Endothelial cell of umbilical vein (primary cell): Measurements from ENCODE around the gene AP1G2. TPM values are rescaled to one million over a fixed set of nuclear protein-coding genes. Genes with fewer than 3 reads are reported as not detected.

Experiments used
- BruUV-seq: library from RNA; stranded (reverse); fragments of 400-500 nt; replicated peaks from 2 replicates; lab custom pipeline; 2021; lab: Mats Ljungman, UMichigan
- CTCF ChIA-PET: fragments of 300-600, 350-600 bp; sonication (Branson Sonifier 250); formaldehyde crosslinking; loops from one replicate; lab custom pipeline; 2021; ENCODE audit warnings: antibody characterized with exemption, inconsistent platforms; lab: Charles Lee
- POLR2A ChIA-PET: fragments of 300-600, 350-600 bp; sonication (Branson Sonifier 250); formaldehyde crosslinking; loops from one replicate; lab custom pipeline; 2021; ENCODE audit warnings: antibody characterized with exemption, inconsistent platforms; lab: Charles Lee
- DNase-seq: peaks from one replicate; pipeline ENCODE4 v3.0.0-alpha.2; 2011; ENCODE audit warnings: low read depth, low spot score
- FAIRE-seq: peaks from 2 replicates; lab custom pipeline; 2011; peaks lifted over from hg19 to GRCh38; lab: Jason Lieb, UNC
- H2AFZ ChIP-seq: 2 replicates; pipeline ENCODE4 v1.6.0; 2012; ENCODE audit warnings: low read depth, low read length, control low read depth, inconsistent platforms
- H3K27ac ChIP-seq: 2 replicates; pipeline ENCODE4 v1.5.1; 2011; ENCODE audit warnings: low read depth, mild to moderate bottlenecking, control low read depth, low read length, moderate library complexity; ENCODE audit not compliant: insufficient read depth
- H3K27me3 ChIP-seq, 2 experiments: 2 replicates each; pipeline versions ENCODE4 v1.6.0 to v1.6.1; 2011; ENCODE audit warnings: low read length in 2 of 2, mixed read lengths in 1 of 2; ENCODE audit not compliant: control insufficient read depth in 2 of 2, insufficient read depth in 2 of 2
- H3K36me3 ChIP-seq, 2 experiments: 2 replicates in 1 of 2; 3 replicates in 1 of 2; pipeline ENCODE4 v1.5.1; 2011; ENCODE audit warnings: low read length in 2 of 2, mild to moderate bottlenecking in 1 of 2, moderate library complexity in 1 of 2; ENCODE audit not compliant: control insufficient read depth in 2 of 2, insufficient read depth in 2 of 2; ENCODE audit errors: extremely low read depth in 1 of 2
- H3K4me1 ChIP-seq: 3 replicates; pipeline ENCODE4 v1.5.1; 2011; ENCODE audit warnings: mild to moderate bottlenecking, low read length; ENCODE audit not compliant: control insufficient read depth, insufficient read depth; ENCODE audit errors: extremely low read depth
- H3K4me2 ChIP-seq: 2 replicates; pipeline ENCODE4 v1.6.1; 2011; ENCODE audit warnings: low read length, control low read depth, mixed read lengths; ENCODE audit not compliant: insufficient read depth
- H3K4me3 ChIP-seq, 3 experiments: fragments of 200-600 bp in 1 of 3; sonication (generic), shearing (Covaris generic) in 1 of 3; replicated peaks in 1 of 3; 2 replicates each; pipeline ENCODE4 v1.5.1; 2011 to 2016; ENCODE audit warnings: control low read depth in 3 of 3, low read length in 3 of 3, mild to moderate bottlenecking in 2 of 3, inconsistent platforms in 1 of 3, low read depth in 1 of 3, moderate library complexity in 1 of 3; ENCODE audit not compliant: insufficient read depth in 1 of 3
- H3K79me2 ChIP-seq: 2 replicates; pipeline ENCODE4 v1.6.0; 2012; ENCODE audit warnings: low read length, inconsistent platforms; ENCODE audit not compliant: control insufficient read depth, insufficient read depth
- H3K9ac ChIP-seq: replicated peaks from 2 replicates; pipeline ENCODE3; 2011; ENCODE audit warnings: low read length, control low read depth; ENCODE audit not compliant: insufficient read depth; ENCODE audit errors: extremely low read depth
- H3K9me1 ChIP-seq: replicated peaks from 3 replicates; pipeline ENCODE4 v1.6.0; 2011; ENCODE audit warnings: mild to moderate bottlenecking, low read length; ENCODE audit not compliant: control insufficient read depth, insufficient read depth; ENCODE audit errors: extremely low read depth
- H3K9me3 ChIP-seq: replicated peaks from 2 replicates; pipeline ENCODE4 v1.5.1; 2012; ENCODE audit warnings: low read length, inconsistent platforms; ENCODE audit not compliant: control insufficient read depth, insufficient read depth
- H4K20me1 ChIP-seq: replicated peaks from 2 replicates; pipeline ENCODE3; 2011; ENCODE audit warnings: mild to moderate bottlenecking, low read length; ENCODE audit not compliant: control insufficient read depth, insufficient read depth; ENCODE audit errors: extremely low read depth
- CTCF ChIP-seq, 2 donors: IDR thresholded peaks; 1 replicate in 1 of 2; 2 replicates in 1 of 2; pipeline ENCODE4 v1.5.1; 2011; ENCODE audit warnings: low read length in 2 of 2, mild to moderate bottlenecking in 2 of 2, moderate library complexity in 2 of 2, control low read depth in 1 of 2, inconsistent platforms in 1 of 2, low read depth in 1 of 2; ENCODE audit not compliant: insufficient read depth in 1 of 2; ENCODE audit errors: extremely low read depth in 1 of 2
- EZH2 ChIP-seq: IDR thresholded peaks from 2 replicates; pipeline ENCODE4 v1.6.1; 2012; ENCODE audit warnings: borderline replicate concordance, low read depth, mild to moderate bottlenecking, moderate library complexity, low read length, inconsistent platforms; ENCODE audit not compliant: severe bottlenecking
- FOS ChIP-seq: IDR thresholded peaks from 2 replicates; pipeline ENCODE4 v1.6.1; 2011; ENCODE audit warnings: mild to moderate bottlenecking, low read length, moderate library complexity, borderline replicate concordance; ENCODE audit not compliant: insufficient read depth
- GATA2 ChIP-seq: IDR thresholded peaks from 2 replicates; pipeline ENCODE4 v1.7.0; 2011; ENCODE audit warnings: low read depth, mild to moderate bottlenecking, moderate library complexity, mixed read lengths, low read length; ENCODE audit not compliant: insufficient read length, insufficient read depth
- JUN ChIP-seq: IDR thresholded peaks from 2 replicates; pipeline ENCODE4 v1.6.1; 2011; ENCODE audit warnings: borderline replicate concordance, low read depth; ENCODE audit not compliant: insufficient read length, insufficient read depth
- MAX ChIP-seq: IDR thresholded peaks from 2 replicates; pipeline ENCODE4 v1.6.1; 2011; ENCODE audit not compliant: insufficient read depth, insufficient read length
- MYC ChIP-seq: IDR thresholded peaks from one replicate; pipeline ENCODE4 v1.6.1; 2011; ENCODE audit warnings: mild to moderate bottlenecking, low read depth, low read length
- POLR2A ChIP-seq: IDR thresholded peaks from 2 replicates; pipeline ENCODE4 v1.6.1; 2012; ENCODE audit warnings: low read depth, mild to moderate bottlenecking, control low read depth, low read length
- POLR2AphosphoS5 ChIP-seq: IDR thresholded peaks from 2 replicates; pipeline ENCODE4 v1.6.1; 2012; ENCODE audit warnings: low read depth, mild to moderate bottlenecking, control low read depth, low read length, moderate library complexity; ENCODE audit not compliant: insufficient read depth
- dilution Hi-C: fragments of 300-500 bp; cut with MboI; formaldehyde crosslinking; loops from one replicate; pipeline ENCODE4 v1.15.0; 2019; ENCODE audit warnings: low sequenced_read_pairs; ENCODE audit not compliant: extremely low pct_ligation_motif_present
- intact Hi-C: fragments of 100-400 bp; cut with micrococcal nuclease; formaldehyde crosslinking; loops from one replicate; pipeline ENCODE4 v1.10.0; 2022
- polyA plus RNA-seq, 4 experiments: library from polyadenylated mRNA; depleted of rRNA in 3 of 4; stranded (reverse) in 3 of 4; unstranded in 1 of 4; fragments of >200 nt; gene quantifications; 2 replicates each; pipeline versions ENCODE4 v1.2.1 to v1.2.3, GENCODE V29; 2011 to 2012; ENCODE audit warnings: missing spikeins in 1 of 4
- total RNA-seq: library from RNA; stranded (reverse); gene quantifications from 2 replicates; pipeline ENCODE4 v1.2.3, GENCODE V29; 2021

AP1G2 gene
- total and polyA plus RNA-seq, 2 donors (not counting 3 experiments of a cell fraction or from before 2014, with no cell fraction given), result 39.0 to 55.8 TPM

- Histone ChIP-seq H2AFZ (no peak overlapping the region), H4K20me1 (no peaks in the 10 kb centered on the region), H3K4me3 (no peak overlapping the region), H3K27me3 (no peaks in the 10 kb centered on the region), H3K4me2 (no peak overlapping the region), H3K27ac (no peak overlapping the region), H3K4me1 (peaks cover 4% of the 10 kb centered on the region), H3K79me2 (no peaks in the 10 kb centered on the region), H3K9me1 (no peaks in the 10 kb centered on the region), H3K36me3 (peaks cover 0 to 6% of the 10 kb centered on the region in 2 experiments), H3K9me3 (no peaks in the 10 kb centered on the region), H3K9ac (no peak overlapping the region)
- TF ChIP-seq JUN (no peak), CTCF (IDR thresholded peaks at IDR 0.05; ENCODE audit: extremely low read depth in 1 of 2, insufficient read depth in 1 of 2, low read depth in 1 of 2, low read length in 2 of 2) (no peak), GATA2 (no peak), MAX (no peak), POLR2AphosphoS5 (no peak), FOS (no peak), MYC (no peak), EZH2 (no peak), POLR2A (no peak)
- CTCF ChIA-PET, result interaction anchor here (12.3 kb wide), 1 partner anchor 86 kb away, joined by 416 read pairs; no protein-coding TSS in a partner anchor
- DNase-seq (no peak), FAIRE-seq (no peak)
- dilution Hi-C loops (no loop called here), intact Hi-C loops (no loop called here)
- POLR2A ChIA-PET, result no interaction called here
- BruUV-seq, result no TSS peak
These were observed 2.7 kb downstream of the AP1G2 start for GRCh38 chr14:23564876-23565275.
